Jurkat, Clone E6-1 (cell line): ENCODE results near the gene STXBP6.

Experiments
- DNase-seq: peaks from one replicate; pipeline ENCODE4 v3.0.0-alpha.2; 2011; ENCODE audit warnings: low read depth, low spot score
- H3K4me3 ChIP-seq: 2 replicates; pipeline ENCODE4 v1.5.1; 2011; ENCODE audit warnings: mild to moderate bottlenecking, low read length, control low read depth, moderate library complexity

STXBP6 gene

GRCh38 chr14:24904533-24904932 lies 145.4 kb downstream of the STXBP6 start:
- DNase-seq = no peak
- H3K4me3 ChIP-seq = no peak overlapping the region

DNA sequence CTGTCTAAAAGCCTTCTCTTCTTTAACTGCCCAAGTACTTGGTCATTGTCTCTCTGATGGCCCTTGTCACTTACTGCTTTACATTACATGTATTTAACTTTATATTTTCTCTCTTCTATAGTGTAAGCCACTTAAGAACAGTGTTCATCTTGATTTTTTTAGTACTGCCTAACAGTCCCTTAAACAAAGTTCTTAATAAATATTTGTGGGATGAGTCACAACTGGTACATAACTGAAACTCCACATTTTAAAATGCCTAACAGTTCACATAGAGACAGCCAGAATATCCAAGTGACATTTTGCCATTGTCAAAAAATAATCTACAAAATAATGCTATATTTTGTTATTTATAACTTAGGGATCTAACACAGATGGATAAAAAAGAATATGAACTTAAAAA lies 146.6 kb downstream of the STXBP6 start:
- DNase-seq = no peak
- no peak overlapping the region for H3K4me3 ChIP-seq

GRCh38 chr14:24900269-24901100 lies 149.5 kb downstream of the STXBP6 start:
- H3K4me3 ChIP-seq = no peak overlapping the region
- no peak for DNase-seq

DNA sequence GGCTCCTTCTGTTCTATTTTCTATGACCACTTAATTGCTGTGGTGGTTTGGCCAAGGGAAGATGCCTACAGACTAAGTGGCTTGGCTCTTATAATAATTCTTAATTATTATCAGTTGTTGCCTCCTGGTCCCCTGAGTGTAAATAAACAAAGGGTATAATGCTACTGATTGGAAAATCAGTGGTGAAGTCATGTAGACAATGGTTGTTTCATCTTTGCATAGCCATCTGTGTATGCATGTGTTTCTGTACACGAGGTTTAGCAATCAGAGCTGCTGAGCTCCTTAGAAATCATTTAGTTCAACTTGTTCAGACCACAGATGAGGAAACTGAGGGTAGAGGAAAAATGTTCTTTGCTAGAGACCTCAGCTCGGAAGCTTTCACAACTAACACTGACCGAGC lies 152.2 kb downstream of the STXBP6 start:
- H3K4me3 ChIP-seq = no peak overlapping the region
- DNase-seq = no peak

GRCh38 chr14:24895622-24896021 lies 154.3 kb downstream of the STXBP6 start:
- no peak for DNase-seq
- no peak overlapping the region for H3K4me3 ChIP-seq

- DNase-seq = no peak
- no peak overlapping the region for H3K4me3 ChIP-seq
Measured at GRCh38 chr14:24895243-24895583, 154.7 kb downstream of the STXBP6 start.

DNA sequence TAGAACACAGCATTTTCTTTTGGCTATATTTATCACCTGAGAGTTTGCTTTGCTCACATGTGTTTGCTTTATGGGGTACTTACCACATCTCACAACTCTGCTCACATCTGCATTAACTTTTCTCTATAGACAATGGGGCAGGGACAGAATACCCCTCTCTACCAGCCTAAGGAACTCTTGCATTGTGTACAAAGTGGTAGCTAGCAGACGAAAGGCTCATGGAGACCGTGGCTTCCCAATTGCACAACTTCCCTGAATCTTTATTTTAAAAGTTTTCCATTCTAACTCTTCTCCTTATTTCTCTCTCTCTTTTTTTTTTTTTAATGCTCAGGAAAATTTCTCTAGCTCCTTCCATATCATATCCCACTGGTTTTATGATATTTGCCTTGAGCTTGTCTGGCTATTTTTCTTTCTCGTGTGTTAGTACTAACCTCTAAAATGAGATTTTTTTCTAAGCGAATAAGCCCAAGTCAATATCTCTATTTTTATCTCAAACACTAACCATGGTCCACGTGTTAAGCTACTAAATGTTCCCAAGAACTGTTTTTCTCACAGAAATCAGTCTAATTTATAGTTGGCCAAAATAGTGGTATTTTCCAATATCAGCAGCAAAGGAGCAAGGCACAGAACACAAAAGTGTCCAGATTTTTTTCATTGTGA lies 155.2 kb downstream of the STXBP6 start:
- no peak for DNase-seq
- H3K4me3 ChIP-seq = no peak overlapping the region

- DNase-seq = no peak
- no peak overlapping the region for H3K4me3 ChIP-seq
Measured at GRCh38 chr14:24892497-24893051, 157.4 kb downstream of the STXBP6 start.

DNA sequence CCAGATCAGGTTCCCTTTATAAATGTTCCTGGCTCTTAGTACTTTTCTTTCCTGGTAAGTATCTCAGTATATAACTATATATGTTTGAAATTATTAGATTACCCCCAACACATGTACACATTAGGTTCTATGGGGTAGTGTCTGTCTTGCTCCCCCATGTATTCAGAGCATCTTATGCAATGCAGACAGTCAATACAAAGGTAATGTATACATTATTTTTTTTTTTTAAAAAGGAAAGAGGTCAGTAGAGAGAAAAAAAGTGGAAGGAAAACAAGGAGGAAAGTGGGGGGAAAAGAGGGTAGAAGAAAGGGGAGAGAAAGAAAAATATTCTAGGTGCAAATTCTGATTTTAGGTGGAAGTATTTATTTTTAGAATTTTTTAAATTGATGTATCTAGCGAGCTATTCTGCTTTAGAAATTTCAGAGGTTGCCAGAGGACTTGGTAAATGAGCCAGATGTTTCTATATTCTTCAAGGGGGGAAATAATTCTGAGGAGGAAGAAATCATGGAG lies 157.9 kb downstream of the STXBP6 start:
- no peak overlapping the region for H3K4me3 ChIP-seq
- DNase-seq = no peak

DNA sequence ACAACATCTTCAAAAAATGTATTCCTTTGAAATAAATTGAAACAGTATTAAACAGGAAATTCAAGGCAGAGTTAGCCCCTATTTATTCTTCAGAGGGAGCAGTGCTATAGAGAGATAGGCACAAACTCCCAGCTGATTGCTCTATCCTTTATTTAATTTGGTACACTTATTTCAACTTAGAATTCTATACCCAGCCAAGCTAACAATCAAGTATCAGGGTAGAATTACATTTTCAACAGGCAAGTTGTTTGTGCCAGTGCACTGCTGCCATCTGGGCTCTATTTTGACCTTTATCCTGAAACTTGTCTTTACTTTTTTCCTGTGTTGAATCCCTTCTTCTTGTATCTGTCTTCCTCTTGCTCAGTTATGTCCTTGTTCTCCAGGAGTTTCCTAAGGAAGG lies 159.2 kb downstream of the STXBP6 start:
- no peak for DNase-seq
- H3K4me3 ChIP-seq = no peak overlapping the region

GRCh38 chr14:24889843-24890242 lies 160.1 kb downstream of the STXBP6 start:
- no peak for DNase-seq
- no peak overlapping the region for H3K4me3 ChIP-seq

GRCh38 chr14:24888532-24888931 lies 161.4 kb downstream of the STXBP6 start:
- DNase-seq = no peak
- H3K4me3 ChIP-seq = no peak overlapping the region

GRCh38 chr14:24887623-24888304 lies 162.2 kb downstream of the STXBP6 start:
- H3K4me3 ChIP-seq = no peak overlapping the region
- no peak for DNase-seq

- no peak overlapping the region for H3K4me3 ChIP-seq
- no peak for DNase-seq
Measured at GRCh38 chr14:24885410-24885913, 164.5 kb downstream of the STXBP6 start.

GRCh38 chr14:24883576-24883975 lies 166.4 kb downstream of the STXBP6 start:
- H3K4me3 ChIP-seq = no peak overlapping the region
- no peak for DNase-seq

DNA sequence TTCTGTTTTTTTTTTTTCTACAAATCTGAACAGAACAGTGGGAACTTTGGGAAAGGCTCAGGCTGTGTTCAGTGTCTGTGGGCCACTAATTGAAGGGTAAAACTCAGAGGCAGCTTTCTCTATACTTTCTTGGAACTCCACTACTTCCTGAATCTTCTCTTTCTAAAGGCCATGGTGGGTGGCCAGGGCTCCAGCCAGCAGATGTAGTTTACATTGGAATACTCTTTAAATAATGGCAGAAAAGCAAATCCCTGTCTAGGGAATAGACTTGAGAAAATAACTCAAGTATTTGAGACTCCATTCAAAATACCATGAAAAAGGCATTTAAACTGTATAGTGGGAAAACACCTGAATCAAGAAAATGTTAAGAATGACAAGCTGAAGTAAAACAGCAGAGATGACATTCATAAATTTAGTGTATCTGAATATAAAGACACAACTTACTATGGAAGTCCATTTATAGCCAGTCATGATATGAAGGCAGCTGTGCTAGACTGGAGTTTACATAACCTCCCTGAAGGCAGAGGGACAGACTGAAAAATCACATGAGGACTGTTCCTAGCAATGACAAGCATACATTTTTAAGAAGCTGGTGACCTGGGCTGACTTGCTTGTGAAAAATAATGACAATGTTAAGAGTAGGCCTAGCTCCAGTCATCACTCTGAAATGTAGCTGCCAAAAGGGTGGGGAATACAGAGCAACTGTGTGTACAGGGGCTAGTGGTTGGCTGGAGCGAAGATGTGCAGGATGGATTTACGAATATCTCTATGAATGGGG lies 168.6 kb downstream of the STXBP6 start:
- no peak for DNase-seq
- H3K4me3 ChIP-seq = no peak overlapping the region

- DNase-seq = no peak
- H3K4me3 ChIP-seq = no peak overlapping the region
Measured at GRCh38 chr14:24880689-24881088, 169.3 kb downstream of the STXBP6 start.

- DNase-seq = no peak
- H3K4me3 ChIP-seq = no peak overlapping the region
Measured at GRCh38 chr14:24879661-24880386, 170.1 kb downstream of the STXBP6 start.
